ENCODE measurements around the gene AVPR2. TPM values are rescaled to one million over a fixed set of nuclear protein-coding genes. Genes with fewer than 3 reads are reported as not detected.

The AVPR2 gene
- total RNA-seq, 4 donors from 2014 or later: 0.78 to 2.4 (median 1.5) TPM

DNA sequence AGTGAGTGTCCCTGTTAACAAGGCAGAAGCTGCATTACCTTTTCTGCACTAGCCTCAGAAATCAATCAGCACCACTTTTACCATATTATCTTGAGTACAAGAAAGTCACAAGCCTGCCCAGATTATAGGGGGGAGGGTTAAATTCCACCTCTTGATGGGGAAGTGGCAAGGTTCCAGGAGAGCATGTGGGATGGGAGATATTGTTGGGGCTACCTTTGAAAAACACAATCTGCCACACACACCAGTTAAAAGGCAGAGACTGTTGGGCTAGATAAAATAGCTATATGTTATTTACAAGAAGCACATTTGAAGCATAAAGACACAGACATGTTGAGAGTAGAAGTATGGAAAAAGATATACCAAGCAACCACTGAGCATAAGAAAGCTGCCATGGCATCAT, 6.6 kb upstream of the AVPR2 start:
- no peak for DNase-seq (ENCODE audit: low spot score in 2 of 2)
- Histone ChIP-seq H3K36me3 (no peaks in the 10 kb centered on the region), H3K9me3 (no peaks in the 10 kb centered on the region), H3K27me3 (no peaks in the 10 kb centered on the region), H3K27ac (no peak overlapping the region), H3K4me3 (no peak overlapping the region), H3K4me1 (peaks cover 12% of the 10 kb centered on the region)
- TF ChIP-seq EP300 (IDR thresholded peaks at IDR 0.05) (no peak), POLR2A (IDR thresholded peaks at IDR 0.05) (no peak), POLR2AphosphoS5 (IDR thresholded peaks at IDR 0.05) (no peak)
- TF ChIP-seq, protein P1, sequence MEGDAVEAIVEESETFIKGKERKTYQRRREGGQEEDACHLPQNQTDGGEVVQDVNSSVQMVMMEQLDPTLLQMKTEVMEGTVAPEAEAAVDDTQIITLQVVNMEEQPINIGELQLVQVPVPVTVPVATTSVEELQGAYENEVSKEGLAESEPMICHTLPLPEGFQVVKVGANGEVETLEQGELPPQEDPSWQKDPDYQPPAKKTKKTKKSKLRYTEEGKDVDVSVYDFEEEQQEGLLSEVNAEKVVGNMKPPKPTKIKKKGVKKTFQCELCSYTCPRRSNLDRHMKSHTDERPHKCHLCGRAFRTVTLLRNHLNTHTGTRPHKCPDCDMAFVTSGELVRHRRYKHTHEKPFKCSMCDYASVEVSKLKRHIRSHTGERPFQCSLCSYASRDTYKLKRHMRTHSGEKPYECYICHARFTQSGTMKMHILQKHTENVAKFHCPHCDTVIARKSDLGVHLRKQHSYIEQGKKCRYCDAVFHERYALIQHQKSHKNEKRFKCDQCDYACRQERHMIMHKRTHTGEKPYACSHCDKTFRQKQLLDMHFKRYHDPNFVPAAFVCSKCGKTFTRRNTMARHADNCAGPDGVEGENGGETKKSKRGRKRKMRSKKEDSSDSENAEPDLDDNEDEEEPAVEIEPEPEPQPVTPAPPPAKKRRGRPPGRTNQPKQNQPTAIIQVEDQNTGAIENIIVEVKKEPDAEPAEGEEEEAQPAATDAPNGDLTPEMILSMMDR (IDR thresholded peaks at IDR 0.05): no peak

DNA sequence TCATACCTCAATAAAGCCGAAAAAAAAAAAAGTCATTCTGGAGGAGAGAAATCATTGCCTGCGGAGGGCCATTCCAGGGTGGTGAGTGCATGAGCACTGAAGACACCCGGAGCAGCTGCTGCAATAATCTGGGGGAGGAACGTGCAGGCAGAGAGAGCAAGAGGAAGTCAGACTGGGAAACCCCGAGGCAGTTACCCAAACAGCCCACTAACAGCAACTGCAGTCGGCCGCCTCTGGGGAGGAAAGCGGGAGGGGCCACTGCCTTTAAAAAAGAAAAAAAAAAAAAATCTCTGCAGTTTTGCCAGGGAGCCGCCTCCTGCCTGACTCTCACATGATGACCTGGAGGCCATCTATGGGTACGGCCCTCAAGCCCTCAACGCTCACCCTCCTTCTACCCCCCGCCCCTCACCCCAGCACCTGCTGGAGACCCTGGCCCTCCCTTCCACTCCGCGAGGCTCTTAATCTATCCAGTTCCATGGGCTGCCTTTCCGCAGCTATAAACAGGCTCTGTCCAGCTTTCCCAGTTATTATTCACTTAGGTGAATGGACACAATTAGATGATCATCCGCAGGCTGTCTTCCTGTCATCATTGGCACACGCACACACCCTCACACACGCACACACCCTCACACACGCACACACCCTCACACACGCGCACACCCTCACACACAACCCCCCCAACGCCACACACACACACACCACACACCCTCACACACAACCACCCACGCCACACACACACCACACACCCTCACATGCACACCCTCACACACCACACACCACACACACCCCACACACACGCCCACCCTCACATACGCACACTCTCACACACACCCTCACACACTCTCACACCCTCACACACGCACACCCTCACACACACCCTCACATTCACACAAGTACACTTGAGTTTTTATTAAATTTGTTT, 3.4 kb upstream of the AVPR2 start:
- H3K27me3 ChIP-seq: no peaks in the 10 kb centered on the region
- no peak overlapping the region for H3K4me3 ChIP-seq
- no peak for DNase-seq (ENCODE audit: low spot score in 2 of 2)
- H3K27ac ChIP-seq: no peak overlapping the region
- H3K4me1 ChIP-seq: peaks cover 23% of the 10 kb centered on the region
- 47% methylated on average over 26 of the region's 26 CpGs for WGBS
- no peaks in the 10 kb centered on the region for H3K36me3 ChIP-seq
- H3K9me3 ChIP-seq: no peaks in the 10 kb centered on the region
- TF ChIP-seq POLR2A (IDR thresholded peaks at IDR 0.05): no peak
- TF ChIP-seq POLR2AphosphoS5 (IDR thresholded peaks at IDR 0.05): no peak
- TF ChIP-seq EP300 (IDR thresholded peaks at IDR 0.05): no peak
- TF ChIP-seq, protein P1 (IDR thresholded peaks at IDR 0.05): no peak

GRCh38 chrX:153901753-153902140, 2.7 kb upstream of the AVPR2 start:
- WGBS: 78% methylated on average over 8 of the region's 8 CpGs
- no peak for DNase-seq (ENCODE audit: low spot score in 2 of 2)
- H3K27ac ChIP-seq: no peak overlapping the region
- H3K4me3 ChIP-seq: no peak overlapping the region
- no peaks in the 10 kb centered on the region for H3K9me3 ChIP-seq
- TF ChIP-seq, protein P1 (IDR thresholded peaks at IDR 0.05): no peak
- TF ChIP-seq EP300 (IDR thresholded peaks at IDR 0.05) (no peak), POLR2A (IDR thresholded peaks at IDR 0.05) (no peak), POLR2AphosphoS5 (IDR thresholded peaks at IDR 0.05) (no peak)
- H3K36me3 ChIP-seq: no peaks in the 10 kb centered on the region
- H3K27me3 ChIP-seq: no peaks in the 10 kb centered on the region
- peaks cover 23% of the 10 kb centered on the region for H3K4me1 ChIP-seq

GRCh38 chrX:153902385-153902784, 2.1 kb upstream of the AVPR2 start:
- TF ChIP-seq POLR2AphosphoS5 (IDR thresholded peaks at IDR 0.05) (no peak), POLR2A (IDR thresholded peaks at IDR 0.05) (no peak), EP300 (IDR thresholded peaks at IDR 0.05) (no peak)
- TF ChIP-seq, protein P1 (IDR thresholded peaks at IDR 0.05): no peak
- Histone ChIP-seq H3K27ac (no peak overlapping the region), H3K36me3 (no peaks in the 10 kb centered on the region), H3K4me3 (no peak overlapping the region), H3K27me3 (no peaks in the 10 kb centered on the region), H3K4me1 (peaks cover 23% of the 10 kb centered on the region), H3K9me3 (no peaks in the 10 kb centered on the region)
- 63% methylated on average over 9 of the region's 10 CpGs for WGBS
- no peak for DNase-seq (ENCODE audit: low spot score in 2 of 2)

GRCh38 chrX:153903238-153903980, 1.1 kb upstream of the AVPR2 start:
- peaks cover 23% of the 10 kb centered on the region for H3K4me1 ChIP-seq
- no peaks in the 10 kb centered on the region for H3K36me3 ChIP-seq
- H3K27me3 ChIP-seq: no peaks in the 10 kb centered on the region
- H3K4me3 ChIP-seq: no peak overlapping the region
- TF ChIP-seq POLR2AphosphoS5 (IDR thresholded peaks at IDR 0.05) (no peak), POLR2A (IDR thresholded peaks at IDR 0.05) (no peak), EP300 (IDR thresholded peaks at IDR 0.05) (no peak)
- TF ChIP-seq, protein P1 (IDR thresholded peaks at IDR 0.05): no peak
- H3K27ac ChIP-seq: no peak overlapping the region
- no peaks in the 10 kb centered on the region for H3K9me3 ChIP-seq
- 71% methylated on average over 18 of the region's 18 CpGs for WGBS
- no peak for DNase-seq (ENCODE audit: low spot score in 2 of 2)
